ENCODE results near the gene PLB1. TPM values are rescaled to one million over a fixed set of nuclear protein-coding genes. Genes with fewer than 3 reads are reported as not detected.

PLB1 gene
- total and polyA plus RNA-seq, 2 experiments from 2014 or later: 0.06 to 0.21 TPM

DNA sequence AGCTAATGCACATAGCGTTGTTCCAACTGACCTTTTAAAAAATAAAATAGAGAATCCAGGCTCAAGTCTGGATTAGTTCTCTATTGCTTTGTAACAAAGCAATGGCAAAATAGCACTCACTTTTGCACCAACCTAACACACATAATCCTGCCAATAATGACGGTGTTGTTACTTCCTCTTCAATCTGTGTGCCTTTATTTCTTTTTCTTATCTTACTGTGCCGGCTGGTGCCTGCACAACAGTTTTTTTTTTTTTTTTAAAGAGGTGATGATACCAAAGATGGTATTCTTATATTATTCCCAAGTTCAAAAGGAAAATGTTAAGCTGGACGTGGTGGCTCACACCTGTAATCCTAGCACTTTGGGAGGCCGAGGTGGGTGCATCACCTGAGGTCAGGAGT, 3.4 kb downstream of the PLB1 start (continued):
- TF ChIP-seq EZH2phosphoT487 (IDR thresholded peaks at IDR 0.05; ENCODE audit: unreplicated experiment) (no peak), JUNB (IDR thresholded peaks at IDR 0.05; ENCODE audit: unreplicated experiment) (no peak), ZNF331 (CRISPR knock-in tag; IDR thresholded peaks at IDR 0.05; ENCODE audit: low read depth) (no peak)
- TF ChIP-seq, protein P1, sequence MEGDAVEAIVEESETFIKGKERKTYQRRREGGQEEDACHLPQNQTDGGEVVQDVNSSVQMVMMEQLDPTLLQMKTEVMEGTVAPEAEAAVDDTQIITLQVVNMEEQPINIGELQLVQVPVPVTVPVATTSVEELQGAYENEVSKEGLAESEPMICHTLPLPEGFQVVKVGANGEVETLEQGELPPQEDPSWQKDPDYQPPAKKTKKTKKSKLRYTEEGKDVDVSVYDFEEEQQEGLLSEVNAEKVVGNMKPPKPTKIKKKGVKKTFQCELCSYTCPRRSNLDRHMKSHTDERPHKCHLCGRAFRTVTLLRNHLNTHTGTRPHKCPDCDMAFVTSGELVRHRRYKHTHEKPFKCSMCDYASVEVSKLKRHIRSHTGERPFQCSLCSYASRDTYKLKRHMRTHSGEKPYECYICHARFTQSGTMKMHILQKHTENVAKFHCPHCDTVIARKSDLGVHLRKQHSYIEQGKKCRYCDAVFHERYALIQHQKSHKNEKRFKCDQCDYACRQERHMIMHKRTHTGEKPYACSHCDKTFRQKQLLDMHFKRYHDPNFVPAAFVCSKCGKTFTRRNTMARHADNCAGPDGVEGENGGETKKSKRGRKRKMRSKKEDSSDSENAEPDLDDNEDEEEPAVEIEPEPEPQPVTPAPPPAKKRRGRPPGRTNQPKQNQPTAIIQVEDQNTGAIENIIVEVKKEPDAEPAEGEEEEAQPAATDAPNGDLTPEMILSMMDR (conservative IDR thresholded peaks at IDR 0.05; ENCODE audit: low read depth in 2 of 2): no peak

DNA sequence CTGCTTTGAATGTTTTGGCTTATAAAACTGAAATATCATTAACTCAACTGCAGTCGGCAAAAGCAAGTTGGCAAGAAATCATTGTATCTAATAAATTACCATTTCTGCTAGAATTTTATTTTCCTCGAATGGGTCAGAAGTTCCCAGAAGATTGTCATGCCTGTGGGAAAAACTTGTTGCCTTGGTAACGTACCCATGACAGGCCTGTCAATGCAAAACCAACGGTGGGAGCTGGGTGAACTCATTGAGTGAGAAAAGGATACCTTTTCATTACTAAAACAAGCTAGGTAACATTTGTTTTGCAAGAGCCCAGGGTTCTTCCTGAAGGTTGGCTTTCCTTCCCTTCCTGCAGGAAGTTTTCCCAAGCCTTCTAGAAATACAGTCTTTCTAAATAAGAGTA, 9.5 kb downstream of the PLB1 start:
- Histone ChIP-seq H3K4me3 (no peak overlapping the region), H2AFZ (no peak overlapping the region), H3K4me1 (ENCODE audit: insufficient read depth) (no peaks in the 10 kb centered on the region), H3F3A (replicated peaks; ENCODE audit: low read depth) (no peaks in the 10 kb centered on the region), H3K27me3 (ENCODE audit: insufficient read depth) (no peaks in the 10 kb centered on the region), H3K27ac (ENCODE audit: low read depth) (no peak overlapping the region), H4K20me1 (replicated peaks; ENCODE audit: insufficient read depth) (no peaks in the 10 kb centered on the region; the same call in 1 of the 2 replicates), H3K4me2 (no peak overlapping the region), H3K9me2 (ENCODE audit: insufficient read depth) (peaks cover 4% of the 10 kb centered on the region; the same call in 1 of the 2 replicates), H3K36me3 (ENCODE audit: insufficient read depth) (no peaks in the 10 kb centered on the region), H3K79me2 (replicated peaks; ENCODE audit: insufficient read depth) (no peaks in the 10 kb centered on the region)
- Mint-ChIP-seq H3K4me1 (no peaks in the 10 kb centered on the region), H3K9me3 (peaks cover 4% of the 10 kb centered on the region; the same call in 1 of the 3 replicates), H3K27me3 (ENCODE audit: insufficient read depth, low read depth, poor library complexity) (no peaks in the 10 kb centered on the region), H3K4me3 (no peak overlapping the region), H3K27ac (no peak overlapping the region), H3K36me3 (ENCODE audit: low read depth) (no peaks in the 10 kb centered on the region)
- TF ChIP-seq, protein P1 (conservative IDR thresholded peaks at IDR 0.05; ENCODE audit: low read depth in 2 of 2): no peak
- TF ChIP-seq EZH2phosphoT487 (IDR thresholded peaks at IDR 0.05; ENCODE audit: unreplicated experiment): no peak
- DNase-seq (ENCODE audit: low spot score) (no peak), ATAC-seq (no peak)

DNA sequence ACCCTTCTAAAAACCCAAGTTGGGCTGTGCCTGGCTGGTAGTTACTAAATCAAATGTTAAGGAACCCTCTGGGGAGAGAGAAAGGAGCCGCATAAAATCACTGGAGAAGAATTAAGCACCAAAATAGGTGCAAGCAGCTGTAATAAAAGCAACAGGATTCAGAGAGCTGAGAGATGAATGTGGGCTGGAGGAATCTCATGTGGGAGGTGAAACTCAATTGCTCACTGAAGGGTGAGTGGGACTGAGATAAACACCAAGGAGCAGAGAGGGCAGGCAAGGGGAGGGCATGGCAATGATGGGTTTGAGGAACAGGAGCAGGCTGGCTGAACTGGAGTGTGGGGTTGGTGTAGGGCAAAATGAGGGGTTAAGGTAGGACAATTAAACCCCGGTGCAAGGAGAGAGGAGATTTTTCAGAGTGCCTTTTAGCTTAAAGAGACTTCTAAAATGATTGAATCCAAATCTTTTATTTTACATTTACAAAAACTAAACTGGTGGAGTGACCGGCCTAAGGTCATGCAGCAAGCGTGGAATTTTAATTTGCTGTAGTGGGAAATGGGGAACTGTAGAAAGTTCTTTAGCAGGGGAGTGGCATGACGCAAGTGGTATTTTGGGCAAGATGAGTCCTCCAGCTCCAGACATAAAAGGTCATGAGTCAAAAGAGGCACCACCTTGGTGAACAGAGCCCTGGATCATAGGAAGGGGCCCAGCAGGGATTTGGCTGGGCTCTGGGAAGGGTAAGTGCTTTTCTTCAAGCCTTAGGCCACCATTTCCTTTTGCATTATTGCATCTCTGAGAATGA, 10.5 kb downstream of the PLB1 start:
- no peaks in the 10 kb centered on the region for H3K4me1 ChIP-seq (ENCODE audit: insufficient read depth)
- H4K20me1 ChIP-seq (replicated peaks; ENCODE audit: insufficient read depth): no peaks in the 10 kb centered on the region
- no peak overlapping the region for H3K4me3 ChIP-seq
- DNase-seq (ENCODE audit: low spot score) (no peak), ATAC-seq (no peak)
- no peak overlapping the region for H3K27ac ChIP-seq (ENCODE audit: low read depth)
- no peaks in the 10 kb centered on the region for H3K79me2 ChIP-seq (replicated peaks; ENCODE audit: insufficient read depth)
- H2AFZ ChIP-seq: no peak overlapping the region
- no peaks in the 10 kb centered on the region for H3F3A ChIP-seq (replicated peaks; ENCODE audit: low read depth)
- H3K9me2 ChIP-seq (ENCODE audit: insufficient read depth): peaks cover 4% of the 10 kb centered on the region; the same call in 1 of the 2 replicates
- H3K4me2 ChIP-seq: no peak overlapping the region
- Mint-ChIP-seq H3K27me3 (ENCODE audit: insufficient read depth, low read depth, poor library complexity) (no peaks in the 10 kb centered on the region), H3K4me3 (no peak overlapping the region), H3K36me3 (ENCODE audit: low read depth) (no peaks in the 10 kb centered on the region), H3K4me1 (no peaks in the 10 kb centered on the region), H3K9me3 (peaks cover 4% of the 10 kb centered on the region; the same call in 1 of the 3 replicates), H3K27ac (no peak overlapping the region)
- no peaks in the 10 kb centered on the region for H3K27me3 ChIP-seq (ENCODE audit: insufficient read depth)
- no peaks in the 10 kb centered on the region for H3K36me3 ChIP-seq (ENCODE audit: insufficient read depth)
- no peak for TF ChIP-seq JUNB (IDR thresholded peaks at IDR 0.05; ENCODE audit: unreplicated experiment)
- TF ChIP-seq, protein P2, sequence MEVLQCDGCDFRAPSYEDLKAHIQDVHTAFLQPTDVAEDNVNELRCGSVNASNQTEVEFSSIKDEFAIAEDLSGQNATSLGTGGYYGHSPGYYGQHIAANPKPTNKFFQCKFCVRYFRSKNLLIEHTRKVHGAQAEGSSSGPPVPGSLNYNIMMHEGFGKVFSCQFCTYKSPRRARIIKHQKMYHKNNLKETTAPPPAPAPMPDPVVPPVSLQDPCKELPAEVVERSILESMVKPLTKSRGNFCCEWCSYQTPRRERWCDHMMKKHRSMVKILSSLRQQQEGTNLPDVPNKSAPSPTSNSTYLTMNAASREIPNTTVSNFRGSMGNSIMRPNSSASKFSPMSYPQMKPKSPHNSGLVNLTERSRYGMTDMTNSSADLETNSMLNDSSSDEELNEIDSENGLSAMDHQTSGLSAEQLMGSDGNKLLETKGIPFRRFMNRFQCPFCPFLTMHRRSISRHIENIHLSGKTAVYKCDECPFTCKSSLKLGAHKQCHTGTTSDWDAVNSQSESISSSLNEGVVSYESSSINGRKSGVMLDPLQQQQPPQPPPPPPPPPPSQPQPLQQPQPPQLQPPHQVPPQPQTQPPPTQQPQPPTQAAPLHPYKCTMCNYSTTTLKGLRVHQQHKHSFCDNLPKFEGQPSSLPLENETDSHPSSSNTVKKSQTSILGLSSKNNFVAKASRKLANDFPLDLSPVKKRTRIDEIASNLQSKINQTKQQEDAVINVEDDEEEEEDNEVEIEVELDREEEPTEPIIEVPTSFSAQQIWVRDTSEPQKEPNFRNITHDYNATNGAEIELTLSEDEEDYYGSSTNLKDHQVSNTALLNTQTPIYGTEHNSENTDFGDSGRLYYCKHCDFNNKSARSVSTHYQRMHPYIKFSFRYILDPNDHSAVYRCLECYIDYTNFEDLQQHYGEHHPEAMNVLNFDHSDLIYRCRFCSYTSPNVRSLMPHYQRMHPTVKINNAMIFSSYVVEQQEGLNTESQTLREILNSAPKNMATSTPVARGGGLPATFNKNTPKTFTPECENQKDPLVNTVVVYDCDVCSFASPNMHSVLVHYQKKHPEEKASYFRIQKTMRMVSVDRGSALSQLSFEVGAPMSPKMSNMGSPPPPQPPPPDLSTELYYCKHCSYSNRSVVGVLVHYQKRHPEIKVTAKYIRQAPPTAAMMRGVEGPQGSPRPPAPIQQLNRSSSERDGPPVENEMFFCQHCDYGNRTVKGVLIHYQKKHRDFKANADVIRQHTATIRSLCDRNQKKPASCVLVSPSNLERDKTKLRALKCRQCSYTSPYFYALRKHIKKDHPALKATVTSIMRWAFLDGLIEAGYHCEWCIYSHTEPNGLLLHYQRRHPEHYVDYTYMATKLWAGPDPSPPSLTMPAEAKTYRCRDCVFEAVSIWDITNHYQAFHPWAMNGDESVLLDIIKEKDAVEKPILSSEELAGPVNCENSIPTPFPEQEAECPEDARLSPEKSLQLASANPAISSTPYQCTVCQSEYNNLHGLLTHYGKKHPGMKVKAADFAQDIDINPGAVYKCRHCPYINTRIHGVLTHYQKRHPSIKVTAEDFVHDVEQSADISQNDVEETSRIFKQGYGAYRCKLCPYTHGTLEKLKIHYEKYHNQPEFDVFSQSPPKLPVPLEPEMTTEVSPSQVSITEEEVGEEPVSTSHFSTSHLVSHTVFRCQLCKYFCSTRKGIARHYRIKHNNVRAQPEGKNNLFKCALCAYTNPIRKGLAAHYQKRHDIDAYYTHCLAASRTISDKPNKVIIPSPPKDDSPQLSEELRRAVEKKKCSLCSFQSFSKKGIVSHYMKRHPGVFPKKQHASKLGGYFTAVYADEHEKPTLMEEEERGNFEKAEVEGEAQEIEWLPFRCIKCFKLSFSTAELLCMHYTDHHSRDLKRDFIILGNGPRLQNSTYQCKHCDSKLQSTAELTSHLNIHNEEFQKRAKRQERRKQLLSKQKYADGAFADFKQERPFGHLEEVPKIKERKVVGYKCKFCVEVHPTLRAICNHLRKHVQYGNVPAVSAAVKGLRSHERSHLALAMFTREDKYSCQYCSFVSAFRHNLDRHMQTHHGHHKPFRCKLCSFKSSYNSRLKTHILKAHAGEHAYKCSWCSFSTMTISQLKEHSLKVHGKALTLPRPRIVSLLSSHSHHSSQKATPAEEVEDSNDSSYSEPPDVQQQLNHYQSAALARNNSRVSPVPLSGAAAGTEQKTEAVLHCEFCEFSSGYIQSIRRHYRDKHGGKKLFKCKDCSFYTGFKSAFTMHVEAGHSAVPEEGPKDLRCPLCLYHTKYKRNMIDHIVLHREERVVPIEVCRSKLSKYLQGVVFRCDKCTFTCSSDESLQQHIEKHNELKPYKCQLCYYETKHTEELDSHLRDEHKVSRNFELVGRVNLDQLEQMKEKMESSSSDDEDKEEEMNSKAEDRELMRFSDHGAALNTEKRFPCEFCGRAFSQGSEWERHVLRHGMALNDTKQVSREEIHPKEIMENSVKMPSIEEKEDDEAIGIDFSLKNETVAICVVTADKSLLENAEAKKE (CRISPR knock-in tag; IDR thresholded peaks at IDR 0.05): no peak
- TF ChIP-seq POLR2AphosphoS5 (IDR thresholded peaks at IDR 0.05; ENCODE audit: low read depth): no peak
